Stimulated activated CD4-positive, alpha-beta T cell treated with anti-CD3 and anti-CD28 coated beads, Interleukin-2, amount 100 ng/mL, for 4 hours (primary cell): Measurements from ENCODE around the gene TAF12.
"Not testable (repeated sequence)": the region's sequence is repeated elsewhere in the genome, so short reads cannot be mapped to it uniquely, and the experiment has no call there.

Source experiments
- DNase-seq: peaks from one replicate; pipeline ENCODE4 v3.0.0-alpha.2; 2020; ENCODE audit warnings: low read depth

TAF12 gene

DNA sequence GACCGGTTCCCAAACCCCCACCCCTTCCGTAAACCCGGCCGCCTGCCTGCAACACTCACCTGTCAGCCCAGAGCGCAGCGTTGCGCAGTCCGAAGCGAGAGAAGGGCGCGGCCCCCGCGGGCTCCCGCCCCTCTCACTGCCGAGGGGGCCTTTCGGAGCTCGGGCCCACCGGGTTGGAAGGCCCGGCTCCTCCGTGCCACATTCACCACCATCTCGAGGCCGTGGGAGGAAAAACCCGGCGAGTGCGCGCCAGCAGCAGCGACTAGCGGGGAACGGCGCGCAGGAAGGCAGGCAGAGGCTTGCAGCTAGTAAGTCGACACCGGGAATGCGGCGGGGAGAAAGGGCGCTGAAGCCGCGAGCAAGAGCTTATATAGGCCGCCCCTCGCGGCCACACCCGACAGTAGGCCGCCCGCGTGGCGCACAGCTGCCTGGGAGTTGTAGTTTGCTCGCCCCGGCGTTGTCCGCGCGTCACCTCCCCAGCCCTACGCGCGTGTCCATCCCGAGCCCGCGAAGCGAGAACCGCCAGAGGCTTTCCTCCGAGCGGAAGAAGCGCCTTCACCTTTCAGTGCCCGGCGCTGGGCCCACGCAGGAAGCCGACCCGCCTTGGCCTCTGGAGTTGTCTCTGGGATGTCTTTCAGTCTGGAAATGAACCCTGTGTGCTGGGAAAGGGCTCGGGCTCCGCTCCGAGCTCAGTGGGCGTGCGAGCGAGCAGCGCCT lies 61.2 kb downstream of the TAF12 start:
- peak; percentile 91 for DNase-seq

DNA sequence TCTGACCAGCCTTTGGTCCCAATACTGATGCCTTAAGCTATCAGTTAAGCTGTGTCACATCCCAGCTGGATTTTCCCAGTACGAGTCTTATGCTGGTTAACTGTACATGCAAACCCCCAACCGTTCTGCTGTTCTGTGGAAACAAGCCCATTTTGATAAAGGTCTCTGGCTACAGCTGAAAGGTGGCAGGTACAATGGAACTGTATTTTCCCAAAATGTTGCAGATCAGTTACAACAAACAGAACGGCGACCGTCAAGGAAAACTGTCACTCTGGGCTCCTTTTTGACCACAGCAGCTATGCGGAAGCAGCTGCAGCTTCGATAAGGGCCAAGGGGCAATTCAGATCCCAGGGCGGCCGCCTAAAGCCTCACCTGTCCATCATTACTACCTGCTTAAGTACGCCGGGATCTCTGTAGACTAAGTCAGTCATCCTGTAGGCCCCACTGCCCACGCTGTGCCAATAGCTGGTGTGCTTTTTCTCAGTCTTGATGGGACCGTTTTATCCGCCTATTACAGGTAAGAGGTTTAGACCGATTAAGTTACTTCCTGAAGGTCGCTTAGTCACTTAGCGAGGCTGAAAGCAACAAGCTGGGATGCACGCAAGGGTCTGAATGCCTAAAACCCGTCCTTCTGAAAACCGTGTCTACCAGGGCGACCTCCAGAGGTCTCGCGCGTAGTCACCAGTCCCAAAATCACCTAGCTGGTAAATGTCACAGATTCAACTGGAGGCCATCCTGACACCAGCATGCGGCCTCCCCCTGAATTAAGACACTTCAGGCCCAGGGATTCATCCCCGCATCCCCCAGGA lies 61.9 kb downstream of the TAF12 start:
- peak; percentile 53 for DNase-seq

DNA sequence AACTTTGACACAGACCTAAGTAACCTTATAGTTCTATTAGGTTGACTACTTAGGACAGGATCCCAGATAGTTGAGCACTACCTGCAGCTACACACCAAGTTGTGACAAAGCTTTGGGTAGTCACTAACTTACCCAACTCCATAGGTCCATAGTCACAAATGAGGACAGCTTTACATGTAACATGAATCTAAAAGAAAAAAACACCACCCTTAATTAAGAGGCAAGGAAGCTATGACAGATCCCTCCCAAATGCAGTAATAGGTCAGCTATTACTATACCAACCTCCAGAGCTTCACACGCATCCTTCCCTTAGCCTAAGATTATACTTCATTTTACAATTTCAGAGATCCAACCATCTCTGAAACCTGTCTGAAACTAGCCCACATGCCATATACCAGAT lies 63.5 kb downstream of the TAF12 start:
- no peak for DNase-seq

DNA sequence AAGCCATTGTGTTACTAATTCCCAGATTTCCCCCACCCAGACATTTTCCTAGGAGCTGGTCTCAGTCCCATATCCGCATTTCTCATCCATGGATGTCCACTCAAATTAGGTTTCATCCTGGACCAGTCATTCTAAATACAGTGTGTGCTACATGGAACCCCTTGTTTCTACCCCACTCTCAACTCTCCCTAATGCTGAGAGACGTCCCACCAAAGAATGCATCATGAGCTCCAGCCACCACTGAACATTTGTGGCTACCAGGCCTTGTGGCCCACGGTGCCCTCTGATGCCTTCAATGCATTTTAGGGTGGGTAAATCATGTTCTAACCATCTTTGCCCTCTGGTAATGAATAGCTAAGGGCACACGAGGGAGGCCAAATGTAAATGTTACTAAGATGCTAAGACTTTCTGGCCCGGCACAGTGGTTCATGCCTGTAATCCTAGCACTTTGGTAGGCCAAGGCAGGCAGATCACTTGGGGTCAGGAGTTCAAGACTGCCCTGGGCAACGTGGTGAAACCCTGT lies 64.1 kb downstream of the TAF12 start:
- no peak for DNase-seq

DNA sequence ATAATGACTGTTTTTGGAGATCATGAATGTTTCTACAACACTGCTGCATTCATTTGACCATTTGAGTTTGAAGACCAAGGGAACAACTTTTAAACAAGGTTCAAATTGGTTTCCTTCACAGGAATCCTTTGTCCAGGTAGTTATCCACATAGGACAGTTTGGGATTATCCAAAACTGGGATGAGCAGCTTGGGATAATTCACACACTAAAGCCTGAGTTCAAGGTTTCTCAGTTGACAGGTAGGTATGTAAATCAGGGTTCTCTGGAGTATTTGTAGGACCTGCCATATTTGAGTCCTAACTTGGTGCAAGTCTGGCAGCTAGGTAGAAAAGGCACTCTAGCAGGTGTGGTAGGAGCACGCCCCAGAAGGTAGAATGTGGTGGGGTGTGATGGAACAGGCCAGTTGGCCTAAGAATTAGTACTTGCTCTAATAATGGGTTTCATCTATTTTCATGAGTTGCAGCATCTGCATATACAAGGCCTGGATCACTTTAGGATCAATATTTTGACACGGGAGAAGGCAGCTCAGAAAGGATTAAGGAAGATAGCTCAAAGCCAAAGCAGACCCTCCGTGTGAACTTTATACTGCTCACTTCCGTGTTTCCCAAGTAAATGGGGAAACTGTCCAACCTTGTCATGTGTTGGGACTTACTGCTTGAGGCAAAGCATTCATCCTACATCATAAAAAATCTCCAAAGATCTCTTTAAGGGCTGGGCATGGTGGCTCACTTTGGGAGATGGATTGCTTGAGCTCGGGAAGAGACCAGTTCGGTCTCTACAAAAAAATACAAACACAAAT lies 64.9 kb downstream of the TAF12 start:
- no peak for DNase-seq

DNA sequence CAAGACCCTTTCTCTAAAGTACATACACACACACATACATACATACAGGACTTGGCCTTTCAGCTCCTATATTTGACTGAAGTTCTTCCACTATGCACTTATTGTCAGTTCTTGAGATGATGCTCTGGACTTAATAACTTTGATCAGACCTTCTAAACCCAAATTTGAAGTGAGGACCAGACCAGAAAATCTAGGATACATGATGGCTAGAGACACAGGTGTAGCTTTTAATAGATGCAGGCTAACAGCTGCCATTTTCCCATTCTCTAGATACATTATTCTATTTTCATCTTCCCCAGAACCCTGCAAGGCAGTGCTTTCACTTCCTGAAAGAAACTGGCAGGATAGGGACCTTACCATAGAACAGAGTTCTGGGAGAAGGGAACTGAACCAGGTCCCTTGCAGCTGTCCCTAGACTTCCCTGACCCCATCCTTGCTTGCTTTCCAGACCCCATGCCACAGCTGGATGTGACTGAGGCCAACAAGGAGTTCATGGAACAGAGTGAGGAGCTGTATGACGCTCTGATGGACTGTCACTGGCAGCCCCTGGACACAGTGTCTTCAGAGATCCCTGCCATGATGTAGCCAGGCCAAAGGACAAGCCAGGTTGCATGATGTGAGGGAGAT lies 65.7 kb downstream of the TAF12 start:
- DNase-seq, result no peak

DNA sequence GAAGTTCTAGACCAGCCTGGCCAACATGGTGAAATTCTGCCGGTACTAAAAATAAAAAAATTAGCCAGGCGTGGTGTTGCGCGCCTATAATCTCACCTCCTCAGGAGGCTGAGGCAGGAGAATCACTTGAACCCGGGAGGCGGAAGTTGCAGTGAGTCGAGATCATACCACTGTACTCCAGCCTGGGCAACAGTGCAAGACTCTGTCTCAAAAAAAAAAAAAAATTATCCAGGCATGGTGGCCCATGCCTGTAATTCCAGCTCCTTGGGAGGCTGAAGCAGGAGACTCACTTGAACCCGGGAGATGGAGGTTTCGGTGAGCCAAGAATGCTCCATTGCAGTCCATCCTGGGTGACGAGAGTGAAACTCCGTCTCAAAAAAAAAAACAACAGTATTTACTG lies 69.3 kb downstream of the TAF12 start:
- no peak for DNase-seq

DNA sequence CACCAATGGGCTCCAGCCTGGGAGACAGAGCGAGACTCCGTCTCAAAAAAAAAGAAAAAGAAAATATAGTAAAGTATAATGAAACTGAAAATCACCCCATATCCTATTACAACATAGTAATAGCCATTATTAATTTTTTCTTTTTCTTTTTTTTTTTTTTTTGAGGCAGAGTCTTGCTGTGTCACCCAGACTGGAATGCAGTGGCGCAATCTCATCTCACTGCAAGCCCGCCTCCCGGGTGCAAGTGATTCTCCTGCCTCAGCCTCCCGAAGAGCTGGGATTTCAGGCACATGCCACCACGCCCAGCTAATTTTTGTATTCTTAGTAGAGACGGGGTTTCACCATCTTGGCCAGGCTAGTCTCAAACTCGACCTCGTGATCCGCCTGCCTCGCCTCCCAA lies 70.0 kb downstream of the TAF12 start:
- DNase-seq, result not testable (repeated sequence)

DNA sequence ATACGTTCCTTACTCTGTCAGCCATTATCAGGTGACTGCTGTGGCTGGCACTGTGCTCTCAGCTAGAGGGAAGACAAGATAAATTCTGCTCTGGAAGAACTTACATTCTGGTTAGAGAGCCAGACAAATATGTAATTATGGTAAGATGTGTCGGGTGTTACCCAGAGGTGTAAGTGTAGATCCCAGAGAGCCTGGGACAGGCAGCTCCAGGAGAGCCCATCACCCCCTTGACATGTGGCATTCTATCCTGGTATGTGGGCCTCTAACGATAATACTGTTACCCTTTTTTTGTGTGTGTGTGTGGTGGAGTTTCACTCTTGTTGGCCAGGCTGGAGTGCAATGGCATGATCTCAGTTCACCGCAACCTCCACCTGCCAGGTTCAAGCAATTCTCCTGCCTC lies 71.0 kb downstream of the TAF12 start:
- DNase-seq, result no peak

DNA sequence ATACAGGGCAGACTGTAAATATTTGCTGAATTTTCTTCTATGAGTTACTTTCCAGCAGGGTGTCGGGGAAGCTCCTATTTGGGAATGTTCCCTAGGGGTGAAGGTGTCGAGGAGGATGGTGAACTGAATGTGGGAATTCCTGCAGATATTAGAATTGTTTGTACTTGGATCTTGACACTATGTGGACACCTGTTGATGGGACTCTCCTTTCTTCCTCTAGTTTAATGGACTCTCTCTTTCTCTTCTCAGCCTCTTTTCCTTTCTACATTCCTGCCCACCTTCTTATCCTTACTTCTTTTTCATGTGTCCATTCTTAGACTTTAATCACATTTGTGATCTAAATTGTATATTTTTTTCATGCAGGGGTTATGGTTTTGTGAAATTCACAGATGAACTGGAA lies 75.9 kb downstream of the TAF12 start:
- no peak for DNase-seq

DNA sequence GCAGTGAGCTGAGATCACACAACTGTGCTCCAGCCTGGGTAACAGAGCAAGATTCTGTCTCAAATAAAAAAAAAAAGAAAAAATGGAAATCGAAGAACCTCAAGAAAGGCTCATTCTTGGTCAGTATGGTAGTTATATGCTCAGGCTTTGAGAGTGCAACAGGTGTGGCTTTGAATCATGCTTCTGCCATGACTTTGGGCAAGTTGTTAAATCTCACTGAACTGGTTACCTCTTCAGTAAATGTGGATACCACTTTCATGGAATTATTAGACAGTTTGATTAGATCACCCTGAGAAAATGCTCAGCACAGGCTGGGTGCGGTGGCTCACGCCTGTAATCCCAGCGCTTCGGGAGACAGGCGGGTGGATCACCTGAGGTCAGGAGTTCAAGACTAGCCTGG lies 77.1 kb downstream of the TAF12 start:
- DNase-seq, result no peak

DNA sequence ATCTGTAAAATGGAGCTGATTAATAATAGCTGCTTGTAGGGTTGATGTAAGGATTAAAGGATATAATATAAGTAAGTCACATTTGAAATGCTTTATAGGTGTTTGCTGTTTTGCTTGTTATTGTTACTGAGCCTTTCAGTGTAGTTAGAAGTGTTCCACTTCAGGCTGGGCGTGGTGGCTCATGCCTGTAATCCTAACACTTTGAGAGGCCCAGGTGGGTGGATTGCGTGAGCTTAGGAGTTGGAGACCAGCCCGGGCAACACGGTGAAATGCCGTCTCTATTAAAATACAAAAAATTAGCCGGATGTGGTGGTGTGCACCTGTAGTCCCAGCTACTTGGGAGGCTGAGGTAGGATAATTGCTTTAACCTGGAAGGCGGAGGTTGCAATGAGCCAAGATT lies 77.8 kb downstream of the TAF12 start:
- no peak for DNase-seq

DNA sequence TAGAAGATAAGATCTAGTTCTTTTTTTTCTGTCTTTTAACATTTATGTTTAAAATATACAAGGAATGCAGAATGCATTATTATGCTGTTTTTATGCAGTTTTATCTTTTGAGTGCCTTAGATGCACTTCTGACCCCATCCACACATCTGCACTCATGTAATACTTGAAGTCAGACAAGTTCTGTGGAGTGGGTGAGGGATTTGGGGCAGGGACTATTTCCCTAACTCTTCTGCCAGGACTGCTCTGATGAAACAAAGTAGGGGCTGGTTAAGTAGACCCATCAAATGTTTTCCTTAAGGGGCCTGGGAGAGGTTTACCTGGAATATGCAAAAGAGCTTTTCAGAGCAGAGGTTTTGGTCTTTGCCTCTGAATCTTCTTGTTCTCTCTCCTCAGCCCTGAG lies 78.6 kb downstream of the TAF12 start:
- DNase-seq, result no peak

DNA sequence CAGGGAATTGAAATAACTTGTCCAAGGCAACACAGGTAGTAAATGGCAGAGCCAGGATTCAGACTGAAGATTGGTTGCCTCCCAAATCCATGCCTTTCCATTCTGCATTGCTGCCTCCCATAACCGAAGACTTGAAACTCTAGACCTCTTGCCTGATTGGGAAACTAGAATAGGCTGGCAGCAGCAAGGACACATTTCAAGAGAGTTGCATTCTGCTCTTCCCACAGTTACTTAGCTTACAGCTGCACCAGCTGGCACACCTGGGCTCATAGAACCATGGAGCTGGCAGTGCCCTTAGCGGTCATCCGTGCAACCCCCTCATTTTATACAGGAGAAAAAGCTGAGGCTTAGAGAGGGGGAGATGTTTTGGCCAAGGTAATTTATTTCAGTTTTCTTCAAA lies 82.0 kb downstream of the TAF12 start:
- no peak for DNase-seq
